Astrocyte of the spinal cord (primary cell): ENCODE data around the gene WDR5B.

Experiments used
- DNase-seq: peaks from one replicate; pipeline ENCODE4 v3.0.0; 2011; ENCODE audit warnings: low read depth, low spot score
- H3K4me3 ChIP-seq: 2 replicates; pipeline ENCODE4 v1.5.1; 2011; ENCODE audit warnings: low read depth, mild to moderate bottlenecking, low read length, moderate library complexity
- CTCF ChIP-seq: IDR thresholded peaks from 2 replicates; pipeline ENCODE4 v1.5.1; 2012; ENCODE audit warnings: low read depth, mild to moderate bottlenecking, low read length, inconsistent platforms
- in situ Hi-C: cut with HindIII; loops from 2 replicates; pipeline ENCODE4 v1.10.0; 2017; ENCODE audit warnings: low sequenced_read_pairs

Gene WDR5B

GRCh38 chr3:122415762-122416654 is at the start of gene WDR5B:
TSS of gene WDR5B (minus strand) at chr3:122416062. CDS start at chr3:122415528, 534 bp downstream.
- in situ Hi-C loops, result no loop called here
- peak; percentile 98 for DNase-seq
- no peak for TF ChIP-seq CTCF
- H3K4me3 ChIP-seq, result peak within 1 kb of the TSS; percentile 95

- TF ChIP-seq CTCF, result no peak
- in situ Hi-C loops, result no loop called here
- H3K4me3 ChIP-seq, result no peak overlapping the region
- no peak for DNase-seq
Observed at GRCh38 chr3:122464659-122465058, 48.8 kb upstream of the WDR5B start.

- DNase-seq, result no peak
- TF ChIP-seq CTCF, result no peak
- no peak overlapping the region for H3K4me3 ChIP-seq
Observed at GRCh38 chr3:122462406-122462805, 46.5 kb upstream of the WDR5B start.

GRCh38 chr3:122461806-122462205 is 45.9 kb upstream of the WDR5B start:
- DNase-seq, result no peak
- TF ChIP-seq CTCF, result no peak
- in situ Hi-C loops, result no loop called here
- no peak overlapping the region for H3K4me3 ChIP-seq

More at GRCh38 chr3:122462406-122462805, 46.5 kb upstream of the WDR5B start:
- in situ Hi-C loops, result no loop called here

GRCh38 chr3:122458992-122459391 is 43.1 kb upstream of the WDR5B start:
- in situ Hi-C loops, result no loop called here
- TF ChIP-seq CTCF, result peak; percentile 42
- DNase-seq, result peak; percentile 72
- no peak overlapping the region for H3K4me3 ChIP-seq

- no peak for TF ChIP-seq CTCF
Observed at GRCh38 chr3:122457706-122458105, 41.8 kb upstream of the WDR5B start.

More at GRCh38 chr3:122457706-122458105, 41.8 kb upstream of the WDR5B start:
- in situ Hi-C loops, result no loop called here
- DNase-seq, result no peak
- no peak overlapping the region for H3K4me3 ChIP-seq
